Esophagus squamous epithelium (tissue), 5 donors: ENCODE results near the gene SPATA7. TPM values are rescaled to one million over a fixed set of nuclear protein-coding genes. Genes with fewer than 3 reads are reported as not detected.

Experiments used
- DNase-seq: peaks from one replicate; lab custom pipeline; 2025; lab: John Stamatoyannopoulos, UW
- H3K27ac ChIP-seq, 4 donors: fragments of 200-600 bp; sonication (generic); one replicate each; pipeline ENCODE4 v1.5.1; 2016 to 2019; ENCODE audit warnings: mild to moderate bottlenecking in 1 of 4
- H3K27me3 ChIP-seq, 4 donors: fragments of 200-600 bp; sonication (generic); 1 replicate in 3 of 4; 2 replicates in 1 of 4; pipeline versions ENCODE4 v1.5.1 to v1.6.0; 2017 to 2021; ENCODE audit warnings: antibody characterized with exemption in 1 of 4
- H3K36me3 ChIP-seq, 3 donors: fragments of 200-600 bp; sonication (generic); one replicate each; pipeline ENCODE4 v1.5.1; 2016 to 2019
- H3K4me1 ChIP-seq, 3 donors: fragments of 200-600 bp; sonication (generic); one replicate each; pipeline ENCODE4 v1.5.1; 2017 to 2019
- H3K4me3 ChIP-seq, 4 donors: fragments of 200-600 bp; sonication (generic); 1 replicate in 3 of 4; 2 replicates in 1 of 4; pipeline ENCODE4 v1.5.1; 2016 to 2019; ENCODE audit warnings: mild to moderate bottlenecking in 2 of 4, moderate library complexity in 1 of 4
- H3K9me3 ChIP-seq, 3 donors: fragments of 200-600 bp; sonication (generic); one replicate each; pipeline ENCODE4 v1.5.1; 2016 to 2019
- POLR2A ChIP-seq, 4 donors: fragments of 450-650 bp; IDR thresholded peaks; one replicate each; pipeline ENCODE4 v1.6.1; 2017; ENCODE audit warnings: antibody characterized with exemption in 4 of 4, mild to moderate bottlenecking in 4 of 4, moderate library complexity in 3 of 4
- WGBS, 2 donors: methylation state at CpG; one replicate each; pipeline ENCODE4 v1.1.5; 2018; 5-methylcytosine and 5-hydroxymethylcytosine counted together
- intact Hi-C: fragments of 100-400 bp; cut with DNase I; formaldehyde crosslinking; loops from one replicate; pipeline ENCODE4 v1.15.0; 2022
- total RNA-seq, 4 donors: library from RNA; depleted of rRNA; stranded (reverse); fragments of >200 nt; gene quantifications; one replicate each; pipeline ENCODE4 v1.1.0, GENCODE V29; 2016
- TF ChIP-seq, protein P1 (sequence below), 6 experiments: fragments of 450-650 bp in 4 of 6; fragments of 200-600 bp in 2 of 6; sonication (generic) in 2 of 6; IDR thresholded peaks; one replicate each; pipeline ENCODE4 v1.5.1; 2016 to 2019; ENCODE audit warnings: antibody characterized with exemption in 6 of 6, mild to moderate bottlenecking in 4 of 6, moderate library complexity in 4 of 6
- donor health status: DM: yes; HTN: yes; CAD: no.

SPATA7 gene
- total RNA-seq, 4 donors from 2014 or later, result 2.2 to 15.2 (median 7.2) TPM

DNA sequence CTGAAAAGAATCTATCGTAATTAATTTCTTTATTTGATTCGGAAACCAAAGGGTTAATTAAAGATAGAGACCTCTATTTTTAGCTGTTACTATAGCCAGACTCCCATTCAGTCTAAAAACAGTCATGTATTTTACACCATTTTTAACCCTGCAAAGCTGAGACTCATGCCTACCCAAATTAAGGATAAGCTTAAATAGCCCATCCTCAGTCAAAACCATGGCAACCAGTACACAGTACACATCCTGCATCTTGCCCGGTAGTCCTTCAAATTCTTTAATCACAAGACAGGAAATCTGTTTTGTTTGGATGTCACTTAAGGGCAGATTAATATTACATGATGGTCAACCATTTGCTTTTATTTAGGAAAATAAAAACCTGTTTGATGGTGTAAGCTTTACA, 36.9 kb upstream of the SPATA7 start:
- DNase-seq, result no peak
- no peak overlapping the region for H3K4me3 ChIP-seq
- no peaks in the 10 kb centered on the region for H3K4me1 ChIP-seq
- no peaks in the 10 kb centered on the region for H3K9me3 ChIP-seq
- H3K27me3 ChIP-seq, result no peaks in the 10 kb centered on the region
- 56 to 64% methylated on average over 3 of the region's 3 CpGs for WGBS, 2 donors
- H3K36me3 ChIP-seq, result no peaks in the 10 kb centered on the region
- intact Hi-C loops, result no loop called here
- TF ChIP-seq POLR2A (IDR thresholded peaks at IDR 0.05), result no peak
- TF ChIP-seq, protein P1, sequence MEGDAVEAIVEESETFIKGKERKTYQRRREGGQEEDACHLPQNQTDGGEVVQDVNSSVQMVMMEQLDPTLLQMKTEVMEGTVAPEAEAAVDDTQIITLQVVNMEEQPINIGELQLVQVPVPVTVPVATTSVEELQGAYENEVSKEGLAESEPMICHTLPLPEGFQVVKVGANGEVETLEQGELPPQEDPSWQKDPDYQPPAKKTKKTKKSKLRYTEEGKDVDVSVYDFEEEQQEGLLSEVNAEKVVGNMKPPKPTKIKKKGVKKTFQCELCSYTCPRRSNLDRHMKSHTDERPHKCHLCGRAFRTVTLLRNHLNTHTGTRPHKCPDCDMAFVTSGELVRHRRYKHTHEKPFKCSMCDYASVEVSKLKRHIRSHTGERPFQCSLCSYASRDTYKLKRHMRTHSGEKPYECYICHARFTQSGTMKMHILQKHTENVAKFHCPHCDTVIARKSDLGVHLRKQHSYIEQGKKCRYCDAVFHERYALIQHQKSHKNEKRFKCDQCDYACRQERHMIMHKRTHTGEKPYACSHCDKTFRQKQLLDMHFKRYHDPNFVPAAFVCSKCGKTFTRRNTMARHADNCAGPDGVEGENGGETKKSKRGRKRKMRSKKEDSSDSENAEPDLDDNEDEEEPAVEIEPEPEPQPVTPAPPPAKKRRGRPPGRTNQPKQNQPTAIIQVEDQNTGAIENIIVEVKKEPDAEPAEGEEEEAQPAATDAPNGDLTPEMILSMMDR (IDR thresholded peaks at IDR 0.05), result no peak
- no peak overlapping the region for H3K27ac ChIP-seq

DNA sequence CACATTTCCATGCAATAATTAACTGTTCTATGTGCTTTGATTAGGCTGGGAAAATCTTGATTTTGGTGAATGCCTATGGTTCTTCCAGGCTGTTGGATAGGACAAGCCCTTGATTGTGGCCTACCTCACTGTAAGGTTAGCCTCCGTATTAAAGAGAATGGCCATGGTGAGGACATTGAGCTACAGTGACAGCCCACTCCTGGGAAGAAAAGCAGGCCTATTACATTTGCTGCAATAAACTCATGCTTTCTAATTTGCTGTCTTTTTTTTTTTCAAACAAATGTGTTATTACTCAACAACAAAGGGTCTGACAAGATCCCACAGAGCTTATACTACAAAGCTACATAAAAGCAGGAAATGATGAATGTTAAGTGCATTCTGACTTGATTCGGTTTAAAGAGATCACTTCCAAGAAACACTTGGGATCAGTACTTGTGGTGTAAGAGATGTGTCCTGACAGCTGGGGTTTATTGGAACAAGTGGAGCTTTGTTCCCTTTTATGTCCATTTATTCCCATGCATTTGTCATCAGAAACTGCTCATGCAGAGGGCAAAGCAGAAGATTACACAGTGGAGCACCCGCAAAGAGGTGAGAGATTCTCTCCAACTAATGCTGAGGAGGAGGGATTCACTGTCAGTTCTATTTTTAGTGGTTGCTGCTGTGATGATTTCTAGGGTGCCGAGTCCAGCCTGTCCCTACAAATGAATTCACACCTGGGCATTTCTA, 33.3 kb upstream of the SPATA7 start:
- no peak overlapping the region for H3K4me3 ChIP-seq
- H3K36me3 ChIP-seq, result no peaks in the 10 kb centered on the region
- 51 to 60% methylated on average over 3 to 4 of the region's 4 CpGs for WGBS, 2 donors
- no peaks in the 10 kb centered on the region for H3K27me3 ChIP-seq
- no peak for DNase-seq
- no peaks in the 10 kb centered on the region for H3K4me1 ChIP-seq
- no peak overlapping the region for H3K27ac ChIP-seq
- no peaks in the 10 kb centered on the region for H3K9me3 ChIP-seq
- intact Hi-C loops, result no loop called here
- TF ChIP-seq POLR2A (IDR thresholded peaks at IDR 0.05), result no peak
- TF ChIP-seq, protein P1 (IDR thresholded peaks at IDR 0.05), result no peak

DNA sequence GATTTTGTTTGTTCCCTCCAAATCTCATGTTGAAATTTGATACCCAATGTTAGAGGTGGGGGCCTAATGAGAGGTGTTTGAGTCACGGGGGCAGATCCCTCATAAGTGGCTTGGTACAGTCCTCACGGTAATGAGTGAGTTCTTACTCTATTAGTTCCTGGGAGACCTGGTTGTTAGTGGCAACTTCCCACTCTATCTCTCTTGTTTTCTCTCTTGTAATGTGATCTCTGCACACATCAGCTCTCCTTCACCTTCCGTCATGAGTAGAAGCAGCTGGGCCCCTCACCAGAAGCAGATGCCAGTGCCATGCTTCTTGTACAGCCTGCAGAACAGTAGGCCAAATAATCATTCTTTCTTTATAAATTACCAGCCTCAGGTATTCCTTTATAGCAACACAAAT, 32.8 kb upstream of the SPATA7 start:
- no peak overlapping the region for H3K27ac ChIP-seq
- no peak for TF ChIP-seq POLR2A (IDR thresholded peaks at IDR 0.05)
- TF ChIP-seq, protein P1 (IDR thresholded peaks at IDR 0.05), result no peak
- no peak overlapping the region for H3K4me3 ChIP-seq
- no peak for DNase-seq
- 52 to 62% methylated on average over 3 of the region's 3 CpGs for WGBS, 2 donors
- H3K4me1 ChIP-seq, result no peaks in the 10 kb centered on the region
- no peaks in the 10 kb centered on the region for H3K27me3 ChIP-seq
- no peaks in the 10 kb centered on the region for H3K9me3 ChIP-seq
- intact Hi-C loops, result no loop called here
- H3K36me3 ChIP-seq, result no peaks in the 10 kb centered on the region

DNA sequence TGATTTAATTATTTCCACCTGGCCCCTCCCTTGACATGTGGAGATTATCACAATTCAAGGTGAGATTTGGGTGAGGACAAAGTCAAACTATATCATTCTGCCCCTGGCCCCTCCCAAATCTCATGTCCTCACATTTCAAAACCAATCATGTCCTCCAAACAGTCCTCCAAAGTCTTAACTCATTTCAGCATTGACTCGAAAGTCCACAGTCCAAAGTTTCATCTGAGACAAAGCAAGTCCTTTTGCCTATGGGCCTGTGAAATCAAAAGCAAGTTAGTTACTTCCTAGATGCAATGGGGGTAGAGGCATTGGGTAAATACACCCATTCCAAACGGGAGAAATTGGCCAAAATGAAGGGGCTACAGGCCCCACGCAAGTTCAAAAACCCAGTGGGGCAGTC, 31.1 kb upstream of the SPATA7 start:
- no peak overlapping the region for H3K27ac ChIP-seq
- TF ChIP-seq, protein P1 (IDR thresholded peaks at IDR 0.05), result no peak
- TF ChIP-seq POLR2A (IDR thresholded peaks at IDR 0.05), result no peak
- H3K4me3 ChIP-seq, result no peak overlapping the region
- no peaks in the 10 kb centered on the region for H3K9me3 ChIP-seq
- intact Hi-C loops, result no loop called here
- 64 to 89% methylated on average over 2 to 3 of the region's 3 CpGs for WGBS, 2 donors
- H3K27me3 ChIP-seq, result no peaks in the 10 kb centered on the region
- no peaks in the 10 kb centered on the region for H3K4me1 ChIP-seq
- DNase-seq, result no peak
- no peaks in the 10 kb centered on the region for H3K36me3 ChIP-seq

DNA sequence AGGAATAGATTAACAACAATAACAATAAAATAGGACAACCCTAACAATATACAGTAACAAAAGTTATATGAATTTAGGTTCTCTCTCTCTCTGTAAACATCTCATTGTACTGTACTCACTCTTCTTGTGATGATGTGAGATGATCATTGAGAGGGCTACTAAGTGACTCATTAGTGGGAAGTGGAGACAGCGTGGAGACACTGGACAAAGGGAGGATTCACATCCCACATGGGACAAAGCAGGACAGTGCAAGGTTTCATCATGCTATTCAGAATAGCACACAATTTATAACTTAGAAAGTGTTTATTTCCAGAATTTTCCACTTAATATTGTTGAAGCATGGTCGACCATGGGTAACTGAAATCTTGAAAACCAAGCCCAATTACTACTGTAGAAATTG, 26.0 kb upstream of the SPATA7 start:
- Histone ChIP-seq H3K4me1 (no peaks in the 10 kb centered on the region), H3K27me3 (peaks cover 0 to 7% (median 0%) of the 10 kb centered on the region in 4 donors), H3K27ac (no peak overlapping the region), H3K9me3 (no peaks in the 10 kb centered on the region), H3K36me3 (no peaks in the 10 kb centered on the region), H3K4me3 (no peak overlapping the region)
- 66 to 69% methylated on average over 2 of the region's 2 CpGs for WGBS, 2 donors
- DNase-seq, result no peak
- intact Hi-C loops, result no loop called here
- TF ChIP-seq, protein P1 (IDR thresholded peaks at IDR 0.05), result no peak
- TF ChIP-seq POLR2A (IDR thresholded peaks at IDR 0.05), result no peak
